Activated CD4-positive, alpha-beta T cell treated with anti-CD3 and anti-CD28 coated beads for 24 hours (primary cell): ENCODE data around the gene ZMYND15.

Experiments
- DNase-seq, 2 donors: peaks; one replicate each; pipeline ENCODE4 v3.0.0-alpha.2; 2020; ENCODE audit warnings: low read depth in 2 of 2

The ZMYND15 gene

DNA sequence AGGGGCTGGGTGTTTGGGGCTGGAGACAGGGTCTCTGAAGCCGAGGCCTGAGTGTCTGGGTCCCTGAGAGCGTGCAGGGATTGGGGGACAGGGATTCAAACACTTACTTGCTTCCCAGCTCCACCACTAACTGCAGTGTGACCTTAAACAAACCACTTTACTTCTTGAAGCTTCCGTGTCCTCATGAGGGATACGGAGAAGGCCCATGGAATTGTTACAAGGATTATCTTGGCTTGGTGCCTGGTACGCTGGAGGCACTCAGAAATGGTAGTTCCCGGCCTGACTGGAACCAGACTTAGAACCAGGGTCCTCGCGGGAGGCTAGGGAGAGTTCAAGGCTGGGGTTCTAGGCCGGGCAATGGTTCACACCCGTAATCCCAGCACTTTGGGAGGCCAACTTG is 3.0 kb downstream of the ZMYND15 start:
- no peak for DNase-seq

DNA sequence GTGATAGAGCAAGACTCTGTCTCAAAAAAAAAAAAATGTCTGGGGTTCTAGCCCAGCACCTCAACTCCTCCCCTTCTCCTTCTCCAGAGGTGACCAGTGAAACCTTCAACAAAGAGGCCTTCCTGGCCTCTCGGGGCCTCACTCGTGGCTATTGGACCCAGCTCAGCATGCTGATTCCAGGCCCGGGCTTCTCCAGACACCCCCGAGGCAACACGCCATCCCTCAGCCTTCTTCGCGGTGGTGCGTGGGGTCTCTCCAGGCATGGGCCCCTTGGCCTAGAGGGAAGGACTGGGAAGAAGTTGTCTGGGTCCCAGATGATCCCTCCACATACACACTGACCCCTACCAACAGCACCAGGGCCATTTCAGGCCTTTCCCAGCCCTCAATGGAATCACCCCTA is 3.6 kb downstream of the ZMYND15 start:
- no peak for DNase-seq

DNA sequence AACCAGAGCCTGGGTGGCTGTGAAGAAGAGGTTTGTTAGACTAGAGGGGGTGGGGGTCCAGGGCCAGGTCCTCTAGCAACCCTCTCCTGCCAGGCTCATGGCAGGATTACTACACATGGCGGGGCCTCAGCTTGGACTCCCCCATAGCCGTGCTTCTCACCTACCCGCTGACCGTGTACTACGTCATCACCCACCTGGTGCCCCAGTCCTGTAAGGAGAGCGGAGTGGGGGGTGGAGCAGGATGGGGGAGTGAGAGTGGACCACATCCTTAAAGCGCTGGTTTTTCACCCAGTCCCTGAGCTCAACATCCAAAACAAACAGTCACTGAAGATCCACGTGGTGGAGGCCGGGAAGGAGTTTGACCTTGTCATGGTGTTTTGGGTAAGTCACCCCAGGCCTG is 4.3 kb downstream of the ZMYND15 start:
- no peak for DNase-seq

DNA sequence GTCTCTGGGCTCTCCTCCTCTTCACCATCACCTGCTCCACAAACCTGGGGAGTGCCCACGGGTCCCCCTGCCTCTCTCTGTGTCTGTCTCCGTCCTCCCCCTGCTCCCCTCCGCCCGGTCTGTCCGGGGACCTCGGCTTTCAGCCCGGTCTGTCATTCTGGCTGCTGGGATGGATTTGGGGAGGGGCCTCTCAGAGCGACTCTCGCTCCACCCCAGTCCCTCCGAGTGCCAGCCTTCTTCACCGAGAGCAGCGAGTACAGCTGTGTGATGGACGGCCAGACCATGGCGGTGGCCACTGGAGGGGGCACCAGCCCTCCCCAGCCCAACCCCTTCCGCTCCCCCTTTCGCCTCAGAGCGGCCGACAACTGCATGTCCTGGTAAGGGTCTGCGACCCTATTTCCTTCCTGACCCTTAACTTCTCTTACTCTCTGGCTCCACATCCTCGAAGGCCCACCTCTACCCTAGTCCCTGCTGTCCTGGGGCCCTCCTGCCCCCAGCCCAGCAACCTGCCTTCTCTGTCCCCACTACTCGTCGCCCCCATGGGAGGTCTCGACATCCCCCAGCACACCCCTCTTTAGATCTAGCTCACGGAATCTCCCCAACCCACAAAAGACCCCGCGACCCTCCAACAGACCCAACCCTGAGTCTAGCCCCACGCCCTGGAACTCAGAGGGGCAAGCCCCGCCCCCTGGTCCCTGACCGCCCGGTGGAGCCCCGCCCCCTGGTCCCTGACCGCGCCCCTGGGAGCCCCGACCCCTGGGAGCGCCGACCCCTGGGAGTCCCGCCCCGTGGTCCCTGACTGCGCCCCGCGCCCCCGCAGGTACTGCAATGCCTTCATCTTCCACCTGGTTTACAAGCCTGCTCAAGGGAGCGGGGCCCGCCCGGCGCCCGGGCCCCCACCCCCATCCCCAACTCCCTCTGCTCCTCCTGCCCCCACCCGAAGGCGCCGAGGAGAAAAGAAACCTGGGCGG is 5.7 kb downstream of the ZMYND15 start:
- DNase-seq, result no peak

DNA sequence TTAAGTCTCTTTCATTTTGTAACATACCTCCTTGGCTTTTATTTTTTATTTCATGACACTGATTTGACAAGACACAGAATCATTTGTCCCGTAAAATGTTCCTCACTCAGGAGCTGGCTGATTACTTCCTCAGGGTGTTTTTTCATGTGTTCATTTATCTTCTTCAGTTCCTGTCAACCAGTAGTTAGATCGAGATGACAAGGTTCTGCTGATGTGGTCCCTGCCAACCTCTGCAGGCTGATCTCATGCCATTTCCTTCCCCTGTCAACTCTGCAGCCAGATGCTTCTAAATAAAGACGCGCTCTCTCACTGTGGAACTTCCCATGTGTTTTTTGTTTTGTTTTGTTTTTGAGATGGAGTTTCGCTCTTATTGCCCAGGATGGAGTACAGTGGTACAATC is 8.2 kb downstream of the ZMYND15 start:
- no peak for DNase-seq

DNA sequence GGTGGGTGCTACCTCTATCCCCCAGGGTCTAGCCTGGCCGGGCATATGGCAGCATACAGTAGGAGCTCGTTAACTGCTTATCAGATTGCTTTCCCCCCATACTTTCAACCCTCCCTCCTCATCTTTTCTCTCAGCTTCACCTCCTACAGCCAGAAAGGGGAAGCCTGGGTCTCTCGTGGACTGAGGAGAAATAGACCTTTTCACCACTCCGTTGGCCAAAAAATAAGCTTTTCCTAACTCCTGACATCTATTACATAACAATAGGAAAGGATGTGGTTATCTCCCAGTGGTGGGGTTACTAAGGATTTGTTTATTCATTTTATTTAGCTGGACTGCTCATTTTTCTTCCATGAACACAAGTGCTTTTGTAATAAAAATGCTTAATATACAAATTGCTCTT is 9.1 kb downstream of the ZMYND15 start:
- DNase-seq, result no peak

DNA sequence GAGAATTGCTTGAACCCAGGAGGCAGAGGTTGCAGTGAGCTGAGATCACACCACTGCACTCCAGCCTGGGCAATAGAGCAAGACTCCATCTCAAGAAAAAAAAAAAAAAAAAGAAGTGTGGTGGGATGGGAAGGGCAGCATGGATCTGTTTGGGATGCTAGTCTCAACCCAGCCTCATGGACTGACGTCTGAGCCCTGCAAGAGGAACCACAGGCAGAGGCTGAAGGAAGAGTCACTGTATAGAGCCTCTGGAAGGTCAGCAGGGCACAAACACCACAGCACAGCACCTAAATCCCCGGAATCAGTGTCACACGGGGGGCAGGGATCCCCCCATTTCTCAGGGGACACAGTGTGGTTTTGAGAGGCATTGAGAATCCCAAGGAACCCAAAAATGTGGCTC is 11.0 kb downstream of the ZMYND15 start:
- DNase-seq, result no peak

DNA sequence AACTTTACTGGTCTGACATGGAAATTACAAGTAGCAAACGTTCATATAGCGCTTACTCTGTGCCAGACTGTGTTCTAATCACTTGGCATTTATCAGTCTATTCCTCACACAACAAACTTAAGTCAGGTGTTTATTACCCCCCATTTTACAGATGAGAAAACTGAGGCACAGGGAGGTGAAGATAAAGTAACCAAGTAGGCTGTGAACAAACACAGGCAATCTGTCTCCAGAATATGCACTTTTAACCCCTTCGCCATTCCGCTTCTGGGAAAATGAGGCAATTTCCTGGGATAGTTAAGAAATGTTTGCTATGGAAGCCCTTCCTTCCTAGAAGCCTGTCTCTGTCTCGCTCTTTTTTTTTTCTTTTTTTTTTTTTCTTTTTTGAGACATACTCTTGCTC is 12.3 kb downstream of the ZMYND15 start:
- DNase-seq, result no peak

DNA sequence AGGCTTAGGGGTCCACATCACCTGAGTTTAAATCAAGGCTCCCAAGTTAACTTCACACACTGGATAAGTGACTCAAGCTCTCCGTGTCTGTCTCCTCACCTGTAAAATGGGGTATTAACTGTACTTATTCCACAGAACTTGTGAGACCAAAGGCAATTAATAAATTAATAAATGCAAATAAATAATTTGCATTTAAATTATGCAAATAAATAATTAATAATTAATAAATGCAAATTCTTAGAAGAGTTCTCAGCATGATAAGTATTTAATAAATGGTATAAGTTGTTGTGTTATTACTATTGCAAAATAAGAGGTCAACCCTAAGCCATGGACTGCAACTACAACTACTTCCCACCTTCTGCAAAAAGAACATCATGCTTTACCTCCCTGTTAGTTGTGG is 13.8 kb downstream of the ZMYND15 start:
- no peak for DNase-seq

DNA sequence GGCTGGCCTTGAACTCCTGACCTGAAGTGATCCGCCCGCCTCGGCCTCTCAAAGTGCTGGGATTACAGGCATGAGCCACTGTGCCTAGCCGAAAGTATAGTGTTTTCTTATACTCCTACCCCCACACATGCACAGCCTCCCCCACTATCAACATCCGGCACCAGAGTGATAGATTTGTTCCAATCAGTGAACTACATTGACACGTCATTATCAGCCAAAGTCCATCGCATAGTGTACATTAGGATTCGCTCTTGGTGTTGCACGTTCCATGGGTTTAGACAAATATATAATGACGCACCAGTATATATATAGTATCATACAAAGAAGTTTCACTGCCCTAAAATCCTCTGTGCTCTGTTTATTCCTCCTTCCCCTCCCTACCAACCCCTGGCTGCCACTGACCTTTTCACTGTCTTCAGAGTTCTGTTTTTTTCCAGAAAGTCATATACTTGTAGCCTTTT is 20.2 kb downstream of the ZMYND15 start:
- no peak for DNase-seq

DNA sequence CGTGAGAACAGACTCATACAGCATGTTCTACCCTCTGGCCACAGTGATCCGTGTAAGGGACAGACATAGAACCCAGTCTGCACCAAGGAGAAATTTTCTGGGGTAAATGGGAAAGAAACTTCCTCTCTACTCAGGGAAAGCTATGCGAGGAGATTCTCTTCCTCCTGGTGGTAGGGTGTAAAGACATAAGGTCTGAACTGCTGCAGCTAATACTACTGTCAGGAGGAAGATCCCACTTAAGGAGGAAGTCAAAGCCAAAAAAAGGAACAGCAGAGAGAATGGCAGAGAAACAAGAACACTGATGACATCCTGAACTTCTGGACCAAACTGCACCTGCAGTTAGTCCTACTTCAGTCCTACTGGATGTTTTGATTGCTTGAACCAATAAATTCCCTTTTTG is 25.0 kb downstream of the ZMYND15 start:
- no peak for DNase-seq

DNA sequence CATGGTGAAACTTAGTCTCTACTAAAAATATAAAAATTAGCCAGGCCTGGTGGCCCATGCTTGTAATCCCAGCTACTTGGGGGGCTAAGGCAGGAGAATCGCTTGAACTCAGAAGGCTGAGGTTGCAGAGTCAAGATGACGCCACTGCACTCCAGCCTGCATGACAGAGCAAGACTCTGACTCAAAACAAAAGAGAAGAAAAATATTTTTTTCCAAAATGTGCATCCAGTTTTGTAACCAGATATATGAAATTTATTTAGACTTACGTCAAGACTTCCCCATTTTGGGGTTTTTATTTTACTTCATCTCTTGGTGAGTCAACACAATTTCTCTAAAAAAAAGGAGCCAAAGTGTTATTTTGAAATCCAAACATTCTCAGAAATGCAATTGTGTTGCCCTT is 26.6 kb downstream of the ZMYND15 start:
- no peak for DNase-seq

DNA sequence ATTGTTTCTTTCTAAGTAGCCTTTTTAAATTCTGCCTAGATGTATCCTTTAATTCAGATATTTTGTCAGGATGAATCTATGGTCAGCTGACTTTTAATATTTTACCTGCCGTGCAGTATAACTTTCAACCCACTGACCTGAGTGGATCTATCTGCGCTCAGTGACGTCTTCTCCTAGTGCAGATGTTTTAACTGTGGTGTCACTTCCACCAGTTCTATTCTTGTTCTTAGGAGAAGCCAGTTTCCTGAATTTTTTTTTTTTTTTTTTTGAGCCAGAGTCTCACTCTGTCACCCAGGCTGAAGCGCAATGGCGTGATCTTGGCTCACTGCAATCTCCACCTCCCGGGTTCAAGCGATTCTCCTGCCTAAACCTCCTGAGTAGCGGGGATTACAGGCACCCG is 27.1 kb downstream of the ZMYND15 start:
- DNase-seq, result no peak

DNA sequence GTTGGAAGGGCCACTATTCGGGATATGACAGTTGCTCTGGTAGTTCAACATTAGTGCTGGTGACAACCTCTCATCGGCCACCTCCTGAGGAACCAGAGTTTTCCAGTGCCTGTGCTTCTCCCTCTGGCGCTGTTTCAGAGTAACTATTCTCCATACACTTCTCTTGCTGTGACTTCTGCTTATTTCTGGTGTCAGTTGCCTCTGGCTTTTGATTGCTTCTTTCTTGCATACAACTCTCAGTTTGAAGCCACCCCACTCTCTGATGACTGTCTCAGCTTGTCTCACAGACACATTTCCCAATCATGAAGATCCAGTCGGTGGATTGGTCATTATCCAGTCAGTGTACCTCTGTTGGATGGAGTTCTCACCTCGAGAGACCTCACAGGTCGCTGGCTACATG is 28.7 kb downstream of the ZMYND15 start:
- DNase-seq, result no peak

DNA sequence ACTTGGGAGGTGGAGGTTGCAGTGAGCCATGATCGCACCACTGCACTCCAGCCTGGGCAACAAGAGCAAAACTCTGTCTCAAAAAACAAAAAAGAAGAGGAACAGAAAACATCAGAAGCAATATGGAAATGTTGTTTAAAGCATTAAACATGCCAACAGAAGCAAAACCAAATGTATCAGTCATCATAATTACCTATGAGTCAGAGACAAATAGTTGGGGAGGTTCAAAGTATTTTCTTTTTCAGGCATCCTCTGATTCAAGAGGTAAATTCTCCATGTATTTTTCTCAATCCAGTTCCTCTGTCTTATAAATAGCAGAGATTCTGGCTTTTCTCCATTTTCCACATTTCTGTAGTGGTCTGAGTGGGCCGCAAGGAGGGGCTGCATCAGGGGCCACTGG is 30.0 kb downstream of the ZMYND15 start:
- no peak for DNase-seq

DNA sequence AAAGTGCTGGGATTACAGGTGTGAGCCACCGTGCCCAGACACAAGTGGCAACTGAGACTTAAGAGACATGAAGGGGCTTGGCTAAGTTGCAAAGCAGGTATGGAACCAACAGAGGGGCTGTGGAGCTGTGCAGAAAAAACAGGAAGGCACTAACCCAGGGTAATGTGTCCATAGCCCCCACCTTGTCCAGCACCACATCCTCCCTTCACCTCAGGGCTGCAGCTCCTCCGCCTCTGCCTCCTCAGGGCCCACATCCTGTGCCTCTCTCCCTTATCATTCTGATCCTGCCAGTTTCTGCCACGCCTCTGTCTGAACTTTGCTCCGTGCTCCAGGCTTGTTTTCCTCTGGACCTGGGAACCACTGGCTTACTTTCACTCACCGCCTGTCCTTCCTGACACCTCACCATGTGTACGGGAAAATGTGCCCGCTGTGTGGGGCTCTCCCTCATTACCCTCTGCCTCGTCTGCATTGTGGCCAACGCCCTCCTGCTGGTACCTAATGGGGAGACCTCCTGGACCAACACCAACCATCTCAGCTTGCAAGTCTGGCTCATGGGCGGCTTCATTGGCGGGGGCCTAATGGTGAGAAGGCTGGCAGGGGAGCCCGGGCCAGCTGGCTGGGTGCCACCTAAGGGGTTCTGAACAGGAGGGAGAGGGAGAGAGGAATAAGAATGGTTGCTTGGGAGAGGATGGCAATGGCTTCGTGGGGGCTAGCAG is 32.0 kb downstream of the ZMYND15 start, which contains the start of gene TM4SF5:
Gene TM4SF5 (plus strand): TSS at position 368 of the 716 bp plus-strand sequence. CDS start 37 bp downstream, at position 405.
- DNase-seq, result no peak

DNA sequence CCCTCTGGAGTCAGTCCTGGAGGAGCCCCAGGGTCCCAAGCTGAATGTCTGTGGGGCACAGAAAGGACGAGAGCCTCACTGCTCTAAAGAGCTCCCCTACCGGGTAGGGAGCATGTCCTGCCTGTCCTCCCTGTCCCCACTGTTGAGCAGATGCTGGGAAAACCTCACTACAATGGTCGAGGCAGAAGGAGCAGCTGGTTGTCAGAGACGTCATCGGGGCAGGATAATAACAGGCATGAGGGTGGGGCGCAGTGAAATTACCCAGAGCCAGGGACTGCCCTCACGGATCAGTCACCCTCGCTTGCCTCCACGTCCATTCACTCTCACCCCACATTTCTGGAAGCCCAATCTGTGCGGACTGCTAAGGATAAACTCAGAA is 32.6 kb downstream of the ZMYND15 start:
- no peak for DNase-seq

DNA sequence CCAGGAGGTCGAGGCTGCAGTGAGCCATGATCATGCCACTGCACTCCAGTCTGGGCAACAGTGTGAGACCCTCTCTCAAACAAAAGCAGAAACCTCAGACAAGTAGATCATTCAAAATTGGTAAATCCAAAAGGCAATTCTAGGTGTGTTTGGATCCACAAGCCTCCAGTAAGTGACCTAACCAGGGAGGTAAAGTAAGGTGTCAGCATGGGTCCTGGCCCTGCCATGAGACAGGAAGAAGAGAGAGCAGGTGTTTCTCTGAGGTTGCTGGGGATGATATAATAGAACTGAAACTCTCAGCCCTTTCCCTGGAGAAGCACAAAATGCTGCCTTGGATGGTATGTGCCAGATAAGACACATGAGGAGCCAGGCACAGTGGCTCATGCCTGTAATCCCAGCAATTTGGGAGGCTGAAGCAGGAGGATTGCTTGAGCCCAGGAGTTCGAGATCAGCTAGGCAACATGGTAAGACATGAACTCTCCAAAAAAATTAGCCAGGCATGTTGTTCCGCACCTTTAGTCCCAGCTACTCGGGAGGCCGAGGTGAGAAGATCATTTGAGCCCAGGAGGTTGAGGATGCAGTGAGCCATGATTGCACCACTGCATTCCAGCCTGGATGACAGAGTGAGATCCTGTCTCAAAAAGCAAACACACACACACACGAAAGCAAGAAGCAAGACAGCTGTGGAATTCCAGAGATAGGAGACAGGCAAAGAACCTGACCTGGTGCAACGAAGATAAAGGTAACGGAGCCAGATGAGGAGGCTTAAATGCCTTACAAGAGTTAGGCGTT is 38.5 kb downstream of the ZMYND15 start:
- no peak for DNase-seq

DNA sequence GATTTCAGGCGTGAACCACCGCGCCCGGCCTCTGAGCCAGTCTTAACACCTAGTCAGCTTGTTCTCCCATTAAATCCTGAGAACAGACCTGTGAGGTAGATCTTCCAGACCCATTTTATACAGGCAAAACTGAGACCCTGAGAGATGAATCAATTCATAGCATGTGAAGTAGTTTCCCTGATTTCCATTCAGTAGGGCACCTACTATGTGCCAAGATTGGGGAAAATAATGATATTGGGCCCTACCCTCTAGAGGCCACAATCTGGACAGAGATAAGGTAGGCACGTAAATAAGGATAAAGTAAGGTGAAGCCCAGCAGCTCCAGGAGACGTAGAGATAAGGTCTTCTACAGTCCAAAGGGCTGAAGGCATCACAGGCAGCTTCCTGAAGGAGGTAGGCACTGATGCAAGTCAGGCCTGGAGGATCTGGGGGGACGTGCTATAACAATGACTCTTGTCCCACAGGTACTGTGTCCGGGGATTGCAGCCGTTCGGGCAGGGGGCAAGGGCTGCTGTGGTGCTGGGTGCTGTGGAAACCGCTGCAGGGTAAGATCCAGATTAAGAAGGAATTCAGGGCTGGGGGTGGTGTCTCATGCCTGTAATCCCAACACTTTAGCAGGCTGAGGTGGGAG is 40.8 kb downstream of the ZMYND15 start:
- DNase-seq, result no peak

DNA sequence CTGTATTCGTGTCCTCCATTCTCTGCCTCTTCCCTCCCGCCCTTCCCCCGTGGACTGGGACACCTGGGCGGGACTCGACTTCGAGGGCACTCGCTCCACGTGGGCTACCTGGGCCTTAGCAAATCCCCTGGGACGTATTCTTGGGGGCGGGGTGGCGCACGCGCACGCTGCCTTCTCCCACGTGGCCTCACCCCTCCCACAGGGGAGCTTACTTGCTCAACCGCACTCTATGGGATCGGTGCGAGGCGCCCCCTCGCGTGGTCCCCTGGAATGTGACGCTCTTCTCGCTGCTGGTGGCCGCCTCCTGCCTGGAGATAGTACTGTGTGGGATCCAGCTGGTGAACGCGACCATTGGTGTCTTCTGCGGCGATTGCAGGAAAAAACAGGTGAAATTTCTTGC is 43.0 kb downstream of the ZMYND15 start:
- DNase-seq, result no peak

DNA sequence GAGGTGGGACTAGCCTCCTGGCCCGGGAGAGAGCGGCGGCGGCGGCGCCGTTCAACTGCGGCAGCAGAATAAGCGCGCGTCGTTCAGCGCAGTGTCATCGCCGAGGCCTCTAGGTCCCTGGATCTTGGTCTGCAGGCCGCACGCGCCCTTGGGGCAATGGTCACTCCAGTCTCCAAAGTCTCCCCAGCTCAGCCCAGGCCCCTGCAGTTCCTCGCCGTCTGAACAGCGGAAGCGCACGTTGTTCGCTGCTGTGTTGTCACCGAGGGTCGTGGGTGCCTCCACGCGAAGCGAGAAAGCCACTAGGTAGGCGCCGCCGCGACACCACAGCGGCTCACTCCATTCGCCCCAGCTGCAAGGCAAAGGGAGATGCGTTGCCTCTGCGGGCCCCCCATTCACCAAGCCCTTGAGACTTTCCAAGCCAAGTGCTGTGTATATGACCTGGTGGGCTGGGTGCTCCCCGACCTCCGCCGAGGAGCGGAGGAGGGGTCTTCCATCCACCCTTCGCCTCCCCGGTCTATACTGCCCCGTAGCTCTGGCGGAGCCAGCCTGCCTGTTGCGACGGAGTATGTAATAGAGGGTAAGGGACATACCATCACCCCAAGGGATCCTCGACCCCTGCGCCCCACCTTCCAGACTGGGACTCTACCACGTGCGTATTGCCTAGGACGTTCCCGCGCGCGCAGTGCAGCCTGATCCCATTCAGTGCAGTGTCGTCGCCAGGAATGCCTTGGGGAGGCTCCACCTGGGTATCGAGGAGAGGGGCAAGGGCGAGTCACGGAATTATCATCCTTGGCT is 45.9 kb downstream of the ZMYND15 start:
- no peak for DNase-seq
